Measurements from ENCODE around the gene DGCR2.
"Not testable (repeated sequence)": the region's sequence is repeated elsewhere in the genome, so short reads cannot be mapped to it uniquely, and the experiment has no call there.

Gene DGCR2

GRCh38 chr22:19056951-19057401 is 65.2 kb downstream of the DGCR2 start:
- DNase-seq: no peak

- no peak for DNase-seq
These were observed 66.4 kb downstream of the DGCR2 start for GRCh38 chr22:19055801-19056200.

- DNase-seq: no peak
These were observed 69.2 kb downstream of the DGCR2 start for GRCh38 chr22:19052941-19053541.

GRCh38 chr22:19051381-19052072 is 70.7 kb downstream of the DGCR2 start:
- no peak for DNase-seq

GRCh38 chr22:19050847-19051246 is 71.4 kb downstream of the DGCR2 start:
- not testable (repeated sequence) for DNase-seq

GRCh38 chr22:19050117-19050516 is 72.1 kb downstream of the DGCR2 start:
- DNase-seq: no peak

- DNase-seq: no peak
These were observed 73.7 kb downstream of the DGCR2 start for GRCh38 chr22:19048531-19048930.

GRCh38 chr22:19047993-19048392 is 74.2 kb downstream of the DGCR2 start:
- no peak for DNase-seq

GRCh38 chr22:19046719-19047609 is 75.2 kb downstream of the DGCR2 start:
- no peak for DNase-seq

GRCh38 chr22:19046287-19046686 is 75.9 kb downstream of the DGCR2 start:
- DNase-seq: no peak

- DNase-seq: no peak
These were observed 77.1 kb downstream of the DGCR2 start for GRCh38 chr22:19045094-19045493.

- DNase-seq: no peak
These were observed 77.8 kb downstream of the DGCR2 start for GRCh38 chr22:19044381-19044780.

- no peak for DNase-seq
These were observed 78.8 kb downstream of the DGCR2 start for GRCh38 chr22:19043121-19044085.

- no peak for DNase-seq
These were observed 79.7 kb downstream of the DGCR2 start for GRCh38 chr22:19042285-19043120.

- no peak for DNase-seq
These were observed 80.5 kb downstream of the DGCR2 start for GRCh38 chr22:19041704-19042074.

GRCh38 chr22:19040888-19041703 is 81.1 kb downstream of the DGCR2 start:
- DNase-seq: no peak

- DNase-seq: no peak
These were observed 81.8 kb downstream of the DGCR2 start for GRCh38 chr22:19040391-19040861.

GRCh38 chr22:19039796-19040280 is 82.4 kb downstream of the DGCR2 start:
- no peak for DNase-seq

- no peak for DNase-seq
These were observed 82.8 kb downstream of the DGCR2 start for GRCh38 chr22:19039448-19039780.

- DNase-seq: no peak
These were observed 83.3 kb downstream of the DGCR2 start for GRCh38 chr22:19038728-19039447.

Measured in SHP77 treated with DMSO at 0.1 percent for 48 hours (cell line).